Loucy (cell line): ENCODE measurements around the gene GMFB.
"Not testable (repeated sequence)": the region's sequence is repeated elsewhere in the genome, so short reads cannot be mapped to it uniquely, and the experiment has no call there.

Source experiments
- H2AFZ ChIP-seq: fragments of 200-600 bp; sonication (generic); 2 replicates; pipeline ENCODE4 v1.6.0; 2016; ENCODE audit warnings: antibody characterized with exemption, mild to moderate bottlenecking, low read length, moderate library complexity
- H3F3A ChIP-seq: fragments of 200-600 bp; 2 replicates; pipeline ENCODE4 v1.6.0; 2016; ENCODE audit warnings: antibody characterized with exemption, low read depth, mild to moderate bottlenecking
- H3K27me3 ChIP-seq: fragments of 200-600 bp; sonication (generic); 2 replicates; pipeline ENCODE4 v1.6.1; 2014; ENCODE audit warnings: low read length, mild to moderate bottlenecking; ENCODE audit not compliant: insufficient read depth, poor library complexity, severe bottlenecking
- H3K36me3 ChIP-seq: fragments of 200-600 bp; sonication (generic); 2 replicates; pipeline ENCODE4 v1.6.1; 2016; ENCODE audit warnings: low read length; ENCODE audit not compliant: insufficient read depth
- H3K4me1 ChIP-seq: fragments of 200-600 bp; sonication (generic); 2 replicates; pipeline ENCODE4 v1.5.1; 2014; ENCODE audit warnings: low read length, mild to moderate bottlenecking; ENCODE audit not compliant: insufficient read depth, poor library complexity, severe bottlenecking
- H3K4me2 ChIP-seq: fragments of 200-600 bp; sonication (generic); 2 replicates; pipeline ENCODE4 v1.6.0; 2014; ENCODE audit warnings: antibody characterized with exemption, low read length, low read depth, mild to moderate bottlenecking; ENCODE audit not compliant: poor library complexity, severe bottlenecking
- H3K4me3 ChIP-seq: fragments of 200-600 bp; sonication (generic); 2 replicates; pipeline ENCODE4 v1.5.1; 2014; ENCODE audit warnings: low read length, mild to moderate bottlenecking, mixed read lengths; ENCODE audit not compliant: poor library complexity, severe bottlenecking
- H3K79me2 ChIP-seq: fragments of 200-600 bp; sonication (generic); 2 replicates; pipeline ENCODE4 v1.6.1; 2014; ENCODE audit warnings: low read length; ENCODE audit not compliant: insufficient read depth
- H3K9ac ChIP-seq: fragments of 200-600 bp; sonication (generic); 2 replicates; pipeline ENCODE4 v1.6.0; 2014; ENCODE audit warnings: mild to moderate bottlenecking, low read depth, low read length, moderate library complexity; ENCODE audit not compliant: poor library complexity, severe bottlenecking
- H3K9me2 ChIP-seq: fragments of 200-600 bp; sonication (generic); replicated peaks from 2 replicates; pipeline ENCODE4 v1.6.1; 2016; ENCODE audit warnings: low read depth, low read length, mixed read lengths
- H3K9me3 ChIP-seq: fragments of 200-600 bp; sonication (generic); 2 replicates; pipeline ENCODE4 v1.6.1; 2014; ENCODE audit warnings: mild to moderate bottlenecking, antibody characterized with exemption, low read length, low read depth; ENCODE audit not compliant: insufficient read depth
- H4K20me1 ChIP-seq: fragments of 200-600 bp; sonication (generic); 2 replicates; pipeline ENCODE4 v1.6.0; 2014; ENCODE audit warnings: antibody characterized with exemption, low read length, mild to moderate bottlenecking; ENCODE audit not compliant: insufficient read depth, poor library complexity, severe bottlenecking
- EZH2phosphoT487 ChIP-seq: fragments of 200-600 bp; IDR thresholded peaks from 2 replicates; pipeline ENCODE4 v1.6.1; 2018; ENCODE audit warnings: antibody characterized with exemption, mild to moderate bottlenecking, moderate library complexity, borderline replicate concordance
- TF ChIP-seq, protein P1 (sequence below): fragments of 200-600 bp; sonication (generic); conservative IDR thresholded peaks from 2 replicates; pipeline ENCODE4 v1.5.1; 2014; ENCODE audit warnings: mild to moderate bottlenecking, antibody characterized with exemption, low read length

GMFB gene

DNA sequence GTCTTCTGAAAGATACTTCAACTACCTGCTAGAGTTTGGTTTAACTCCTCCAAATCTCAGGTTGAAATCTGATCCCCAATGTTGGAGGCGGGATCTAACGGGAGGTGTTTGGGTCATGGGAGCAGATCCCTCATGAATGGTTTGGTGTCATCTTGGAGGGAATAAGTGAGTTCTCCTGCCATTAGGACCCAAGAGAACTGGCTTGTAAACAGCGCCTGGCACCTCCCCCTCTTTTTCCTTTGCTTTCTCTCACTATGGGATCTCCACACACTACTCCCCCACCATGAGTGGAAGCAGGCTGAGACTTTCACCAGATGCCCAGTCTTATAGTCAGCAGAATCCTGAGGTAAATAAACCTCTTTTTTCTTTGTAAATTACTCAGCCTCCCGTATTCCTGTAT, 50.1 kb downstream of the GMFB start:
- peaks cover 71% of the 10 kb centered on the region for H3K4me1 ChIP-seq
- no peaks in the 10 kb centered on the region for H3K9me3 ChIP-seq
- H2AFZ ChIP-seq, result no peak overlapping the region
- no peaks in the 10 kb centered on the region for H3K27me3 ChIP-seq
- peak overlapping the region; percentile 79 for H3K4me3 ChIP-seq
- H3K4me2 ChIP-seq, result peak overlapping the region; percentile 91
- H3K79me2 ChIP-seq, result peaks cover 71% of the 10 kb centered on the region
- H3F3A ChIP-seq, result no peaks in the 10 kb centered on the region
- H3K9ac ChIP-seq, result peak overlapping the region; percentile 44
- H3K36me3 ChIP-seq, result peaks cover 5% of the 10 kb centered on the region; the same call in 1 of the 2 replicates
- TF ChIP-seq EZH2phosphoT487, result no peak
- TF ChIP-seq, protein P1, sequence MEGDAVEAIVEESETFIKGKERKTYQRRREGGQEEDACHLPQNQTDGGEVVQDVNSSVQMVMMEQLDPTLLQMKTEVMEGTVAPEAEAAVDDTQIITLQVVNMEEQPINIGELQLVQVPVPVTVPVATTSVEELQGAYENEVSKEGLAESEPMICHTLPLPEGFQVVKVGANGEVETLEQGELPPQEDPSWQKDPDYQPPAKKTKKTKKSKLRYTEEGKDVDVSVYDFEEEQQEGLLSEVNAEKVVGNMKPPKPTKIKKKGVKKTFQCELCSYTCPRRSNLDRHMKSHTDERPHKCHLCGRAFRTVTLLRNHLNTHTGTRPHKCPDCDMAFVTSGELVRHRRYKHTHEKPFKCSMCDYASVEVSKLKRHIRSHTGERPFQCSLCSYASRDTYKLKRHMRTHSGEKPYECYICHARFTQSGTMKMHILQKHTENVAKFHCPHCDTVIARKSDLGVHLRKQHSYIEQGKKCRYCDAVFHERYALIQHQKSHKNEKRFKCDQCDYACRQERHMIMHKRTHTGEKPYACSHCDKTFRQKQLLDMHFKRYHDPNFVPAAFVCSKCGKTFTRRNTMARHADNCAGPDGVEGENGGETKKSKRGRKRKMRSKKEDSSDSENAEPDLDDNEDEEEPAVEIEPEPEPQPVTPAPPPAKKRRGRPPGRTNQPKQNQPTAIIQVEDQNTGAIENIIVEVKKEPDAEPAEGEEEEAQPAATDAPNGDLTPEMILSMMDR, result no peak
- H4K20me1 ChIP-seq, result peaks cover 58% of the 10 kb centered on the region
- no peaks in the 10 kb centered on the region for H3K9me2 ChIP-seq

DNA sequence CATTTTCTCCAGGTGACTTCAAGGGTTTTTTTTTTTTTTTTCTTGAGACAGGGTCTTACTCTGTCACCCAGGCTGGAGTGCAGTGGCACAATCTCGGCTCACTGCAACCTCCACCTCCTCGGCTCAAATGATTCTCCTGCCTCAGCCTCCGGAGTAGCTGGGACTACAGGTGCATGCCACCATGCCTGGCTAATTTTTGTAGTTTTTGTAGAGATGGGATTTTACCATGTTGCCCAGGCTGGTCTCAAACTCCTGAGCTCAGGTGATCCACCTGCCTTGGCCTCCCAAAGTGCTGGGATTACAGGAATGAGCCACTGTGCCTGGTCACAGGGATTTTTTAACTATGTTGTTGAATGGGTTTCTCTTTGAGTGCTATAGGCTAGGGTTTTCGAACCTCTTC, 50.8 kb downstream of the GMFB start:
- not testable (repeated sequence) for H3K27me3 ChIP-seq, H3K9me3 ChIP-seq, H3F3A ChIP-seq, H3K9me2 ChIP-seq, H2AFZ ChIP-seq, H3K36me3 ChIP-seq
- peaks cover 66% of the 10 kb centered on the region for H4K20me1 ChIP-seq
- H3K4me1 ChIP-seq, result peaks cover 78% of the 10 kb centered on the region
- peak overlapping the region; percentile 91 for H3K4me2 ChIP-seq
- H3K79me2 ChIP-seq, result peaks cover 79% of the 10 kb centered on the region
- H3K9ac ChIP-seq, result peak overlapping the region; percentile 44
- H3K4me3 ChIP-seq, result peak overlapping the region; percentile 79

DNA sequence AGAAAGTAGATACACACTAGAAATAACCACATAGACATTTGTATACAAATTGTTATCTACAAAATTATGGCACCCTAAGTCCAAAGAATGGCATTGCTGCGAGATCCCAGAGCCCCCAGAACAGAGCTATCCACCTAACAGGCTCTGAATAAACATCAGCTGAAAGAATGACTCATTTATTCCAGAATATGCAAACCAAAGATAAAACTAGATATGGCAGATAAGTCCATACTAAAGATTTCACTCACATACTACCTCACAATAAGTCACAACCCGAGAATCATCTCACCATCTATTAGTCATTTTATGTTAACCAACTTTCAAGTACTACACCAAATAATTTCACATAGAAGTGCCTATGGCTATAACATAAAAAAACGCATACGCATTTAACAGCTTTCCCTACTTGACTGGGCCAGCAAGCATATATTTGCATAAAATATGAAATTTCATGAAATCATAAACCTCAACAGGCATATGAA, 53.2 kb downstream of the GMFB start:
- H3K4me3 ChIP-seq, result peak overlapping the region; percentile 79
- peaks cover 72% of the 10 kb centered on the region for H3K4me1 ChIP-seq
- peak overlapping the region; percentile 91 for H3K4me2 ChIP-seq
- peaks cover 80% of the 10 kb centered on the region for H4K20me1 ChIP-seq
- no peaks in the 10 kb centered on the region for H3F3A ChIP-seq
- TF ChIP-seq, protein P1, result no peak
- no peak for TF ChIP-seq EZH2phosphoT487
- H3K36me3 ChIP-seq, result peaks cover 7% of the 10 kb centered on the region; the same call in 1 of the 2 replicates
- no peaks in the 10 kb centered on the region for H3K27me3 ChIP-seq
- H3K9me2 ChIP-seq, result no peaks in the 10 kb centered on the region
- H3K79me2 ChIP-seq, result peaks cover 98% of the 10 kb centered on the region
- no peak overlapping the region for H2AFZ ChIP-seq
- no peaks in the 10 kb centered on the region for H3K9me3 ChIP-seq
- H3K9ac ChIP-seq, result peak overlapping the region; percentile 44

DNA sequence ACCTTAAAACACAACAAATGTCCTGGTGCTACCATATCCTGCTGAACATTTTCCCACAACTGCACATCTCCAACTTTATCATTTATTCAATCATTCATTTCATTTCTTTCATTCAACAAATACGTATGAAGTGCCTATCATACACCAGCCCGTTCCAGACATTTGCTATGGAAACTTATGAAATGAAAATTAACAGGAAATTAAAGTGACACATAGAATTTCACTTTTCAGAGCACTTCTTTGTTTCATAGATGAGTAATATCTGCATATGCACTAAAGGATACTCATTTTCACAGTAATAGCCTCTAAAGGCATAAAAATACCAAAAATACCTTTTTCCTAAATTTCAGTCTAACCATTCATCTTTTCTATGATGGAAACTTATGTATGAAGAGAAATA, 60.3 kb downstream of the GMFB start:
- H3K4me2 ChIP-seq, result no peak overlapping the region
- H3F3A ChIP-seq, result no peaks in the 10 kb centered on the region
- no peak overlapping the region for H3K9ac ChIP-seq
- H3K27me3 ChIP-seq, result no peaks in the 10 kb centered on the region
- H3K4me3 ChIP-seq, result no peak overlapping the region
- H3K9me3 ChIP-seq, result no peaks in the 10 kb centered on the region
- peaks cover 64% of the 10 kb centered on the region; the same call in 1 of the 2 replicates for H3K36me3 ChIP-seq
- H2AFZ ChIP-seq, result no peak overlapping the region
- H3K79me2 ChIP-seq, result peaks cover 38% of the 10 kb centered on the region
- H3K4me1 ChIP-seq, result peaks cover 7% of the 10 kb centered on the region
- H4K20me1 ChIP-seq, result peaks cover 22% of the 10 kb centered on the region
- TF ChIP-seq, protein P1, result no peak
- no peak for TF ChIP-seq EZH2phosphoT487
- H3K9me2 ChIP-seq, result no peaks in the 10 kb centered on the region
